Prostate gland (tissue), 2 donors: ENCODE measurements around the gene INHBE. TPM values are rescaled to one million over a fixed set of nuclear protein-coding genes. Genes with fewer than 3 reads are reported as not detected.
"Not testable (repeated sequence)": the region's sequence is repeated elsewhere in the genome, so short reads cannot be mapped to it uniquely, and the experiment has no call there.

Source experiments
- DNase-seq: peaks from one replicate; pipeline ENCODE4 v3.0.0-alpha.2; 2019; ENCODE audit warnings: low spot score
- H3K27ac ChIP-seq, 2 donors: fragments of 200-600 bp; sonication (generic); 2 replicates each; pipeline ENCODE4 v1.5.1; 2017 to 2019
- H3K27me3 ChIP-seq: fragments of 200-600 bp; sonication (generic); replicated peaks from 2 replicates; pipeline ENCODE4 v1.5.1; 2019; ENCODE audit not compliant: insufficient read depth
- H3K36me3 ChIP-seq, 2 donors: fragments of 200-600 bp; sonication (generic); 1 replicate in 1 of 2; 2 replicates in 1 of 2; pipeline versions ENCODE4 v1.5.1 to v1.8.1; 2017 to 2019
- H3K4me1 ChIP-seq: fragments of 200-600 bp; sonication (generic); replicated peaks from 2 replicates; pipeline ENCODE4 v1.5.1; 2019
- H3K4me3 ChIP-seq, 2 donors: fragments of 200-600 bp; sonication (generic); 2 replicates each; pipeline ENCODE4 v1.5.1; 2017 to 2019
- H3K9me3 ChIP-seq: fragments of 200-600 bp; sonication (generic); 2 replicates; pipeline ENCODE4 v1.5.1; 2017
- POLR2A ChIP-seq: fragments of 450-650 bp; IDR thresholded peaks from one replicate; pipeline ENCODE4 v1.6.1; 2016; ENCODE audit warnings: antibody characterized with exemption, mild to moderate bottlenecking
- POLR2AphosphoS5 ChIP-seq: sonication (generic); formaldehyde crosslinking; IDR thresholded peaks from one replicate; pipeline ENCODE4 v1.6.1; 2017; ENCODE audit warnings: antibody characterized with exemption
- WGBS: methylation state at CpG from one replicate; pipeline ENCODE4 v1.1.5; 2018; 5-methylcytosine and 5-hydroxymethylcytosine counted together
- intact Hi-C: fragments of 100-400 bp; cut with DNase I; formaldehyde crosslinking; loops from one replicate; pipeline ENCODE4 v1.14.2; 2022
- total RNA-seq, 2 donors: library from RNA; depleted of rRNA; stranded (reverse); fragments of >200 nt; gene quantifications; one replicate each; pipeline ENCODE4 v1.1.0, GENCODE V29; 2016
- TF ChIP-seq, protein P1 (sequence below), 4 experiments: fragments of 200-600 bp in 2 of 4; fragments of 450-650 bp in 2 of 4; sonication (generic) in 2 of 4; IDR thresholded peaks; 1 replicate in 3 of 4; 2 replicates in 1 of 4; pipeline ENCODE4 v1.5.1; 2016 to 2019; ENCODE audit warnings: antibody characterized with exemption in 4 of 4, mild to moderate bottlenecking in 2 of 4, moderate library complexity in 2 of 4

The INHBE gene
- total RNA-seq, 2 donors from 2014 or later: not detected

- intact Hi-C loops: no loop called here
- TF ChIP-seq POLR2AphosphoS5 (no peak), POLR2A (no peak)
- TF ChIP-seq, protein P1, sequence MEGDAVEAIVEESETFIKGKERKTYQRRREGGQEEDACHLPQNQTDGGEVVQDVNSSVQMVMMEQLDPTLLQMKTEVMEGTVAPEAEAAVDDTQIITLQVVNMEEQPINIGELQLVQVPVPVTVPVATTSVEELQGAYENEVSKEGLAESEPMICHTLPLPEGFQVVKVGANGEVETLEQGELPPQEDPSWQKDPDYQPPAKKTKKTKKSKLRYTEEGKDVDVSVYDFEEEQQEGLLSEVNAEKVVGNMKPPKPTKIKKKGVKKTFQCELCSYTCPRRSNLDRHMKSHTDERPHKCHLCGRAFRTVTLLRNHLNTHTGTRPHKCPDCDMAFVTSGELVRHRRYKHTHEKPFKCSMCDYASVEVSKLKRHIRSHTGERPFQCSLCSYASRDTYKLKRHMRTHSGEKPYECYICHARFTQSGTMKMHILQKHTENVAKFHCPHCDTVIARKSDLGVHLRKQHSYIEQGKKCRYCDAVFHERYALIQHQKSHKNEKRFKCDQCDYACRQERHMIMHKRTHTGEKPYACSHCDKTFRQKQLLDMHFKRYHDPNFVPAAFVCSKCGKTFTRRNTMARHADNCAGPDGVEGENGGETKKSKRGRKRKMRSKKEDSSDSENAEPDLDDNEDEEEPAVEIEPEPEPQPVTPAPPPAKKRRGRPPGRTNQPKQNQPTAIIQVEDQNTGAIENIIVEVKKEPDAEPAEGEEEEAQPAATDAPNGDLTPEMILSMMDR (IDR thresholded peaks at IDR 0.05): no peak
- DNase-seq: no peak
- Histone ChIP-seq H3K4me3 (no peak overlapping the region), H3K27me3 (no peaks in the 10 kb centered on the region), H3K36me3 (no peaks in the 10 kb centered on the region), H3K9me3 (no peaks in the 10 kb centered on the region), H3K27ac (no peak overlapping the region), H3K4me1 (no peaks in the 10 kb centered on the region)
- 89% methylated on average over 1 of the region's 1 CpG for WGBS
Observed at GRCh38 chr12:57441846-57442427, 13.2 kb upstream of the INHBE start.

DNA sequence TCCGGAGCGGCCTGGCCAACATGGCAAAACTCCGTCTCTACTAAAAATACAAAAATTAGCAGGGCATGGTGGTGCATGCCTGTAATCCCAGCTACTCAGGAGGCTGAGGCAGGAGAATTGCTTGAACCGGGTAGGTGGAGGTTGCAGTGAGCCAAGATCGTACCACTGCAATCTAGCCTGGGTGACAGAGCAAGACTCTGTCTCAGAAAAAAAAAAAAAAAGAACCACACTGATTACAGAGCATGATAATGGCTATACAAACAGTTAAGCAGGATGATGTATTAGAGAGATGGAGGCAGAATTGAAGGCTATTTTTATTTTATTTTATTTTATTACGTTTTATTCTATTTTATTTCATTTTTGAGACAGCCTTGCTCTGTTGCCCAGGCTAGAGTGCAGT lies 10.8 kb upstream of the INHBE start:
- H3K36me3 ChIP-seq, intact Hi-C loops, H3K4me1 ChIP-seq, H3K9me3 ChIP-seq, DNase-seq, H3K27me3 ChIP-seq, H3K27ac ChIP-seq, H3K4me3 ChIP-seq: not testable (repeated sequence)
- WGBS: 74% methylated on average over 6 of the region's 6 CpGs

GRCh38 chr12:57444744-57445143 lies 10.4 kb upstream of the INHBE start:
- no peaks in the 10 kb centered on the region for H3K36me3 ChIP-seq
- no peaks in the 10 kb centered on the region for H3K9me3 ChIP-seq
- WGBS: 74% methylated on average over 5 of the region's 5 CpGs
- no peak for TF ChIP-seq POLR2AphosphoS5
- TF ChIP-seq POLR2A: no peak
- TF ChIP-seq, protein P1 (IDR thresholded peaks at IDR 0.05): no peak
- no peaks in the 10 kb centered on the region for H3K4me1 ChIP-seq
- H3K4me3 ChIP-seq: no peak overlapping the region
- DNase-seq: no peak
- intact Hi-C loops: no loop called here
- H3K27ac ChIP-seq: no peak overlapping the region
- no peaks in the 10 kb centered on the region for H3K27me3 ChIP-seq

DNA sequence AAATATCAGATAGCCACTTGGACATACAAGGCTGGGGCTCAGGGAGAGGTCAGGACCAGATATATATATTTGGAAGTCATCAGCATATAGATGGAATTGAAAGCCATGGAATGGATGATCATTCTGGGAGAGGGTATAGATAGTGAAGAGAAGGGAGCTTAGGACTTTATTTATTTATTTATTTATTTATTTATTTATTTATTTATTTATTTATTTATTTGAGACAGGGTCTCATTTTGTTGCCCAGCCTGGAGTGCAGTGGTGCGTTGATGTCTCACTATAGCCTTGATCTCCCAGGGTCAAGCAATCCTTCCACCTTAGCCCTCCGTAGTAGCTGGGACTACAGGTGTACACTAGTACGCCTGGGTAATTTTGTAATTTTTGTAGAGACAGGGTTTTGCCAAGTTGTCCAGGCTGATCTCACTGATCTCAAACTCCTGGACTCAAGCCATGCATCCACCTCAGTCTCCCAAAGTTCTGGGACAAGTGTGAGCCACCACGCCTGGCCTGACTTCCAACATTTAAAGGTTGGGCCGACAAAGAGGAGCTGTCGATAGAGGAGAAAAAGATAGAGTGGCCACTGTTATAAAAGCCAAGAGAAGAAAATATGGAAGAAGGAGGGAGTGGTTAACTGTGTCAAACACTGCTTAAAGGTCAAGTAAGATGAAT lies 8.7 kb upstream of the INHBE start:
- no peak overlapping the region for H3K27ac ChIP-seq
- H3K27me3 ChIP-seq: no peaks in the 10 kb centered on the region
- TF ChIP-seq POLR2AphosphoS5: no peak
- TF ChIP-seq, protein P1 (IDR thresholded peaks at IDR 0.05): no peak
- TF ChIP-seq POLR2A: no peak
- H3K36me3 ChIP-seq: no peaks in the 10 kb centered on the region
- no peaks in the 10 kb centered on the region for H3K9me3 ChIP-seq
- WGBS: 96% methylated on average over 6 of the region's 6 CpGs
- H3K4me1 ChIP-seq: no peaks in the 10 kb centered on the region
- no peak overlapping the region for H3K4me3 ChIP-seq
- no peak for DNase-seq
- intact Hi-C loops: no loop called here

DNA sequence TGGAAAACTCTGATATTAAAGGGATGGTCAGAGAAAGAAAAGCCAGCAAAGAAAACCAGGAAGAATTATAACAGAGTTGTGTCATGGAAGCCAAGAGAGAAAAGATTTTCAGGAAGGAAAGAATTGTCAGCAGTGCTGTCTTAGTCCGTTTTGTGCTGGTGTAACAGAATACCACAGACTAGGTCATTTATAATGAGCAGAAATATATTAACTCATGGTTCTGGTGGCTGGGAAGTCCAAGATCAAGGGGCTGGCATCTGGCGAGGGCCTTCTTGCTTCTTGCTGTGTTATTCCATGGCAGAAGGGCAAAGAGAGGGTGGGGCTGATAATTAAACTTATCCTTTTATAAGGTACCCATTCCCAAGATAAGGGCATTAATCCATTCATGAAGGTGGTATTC lies 6.4 kb upstream of the INHBE start:
- DNase-seq: no peak
- no peaks in the 10 kb centered on the region for H3K36me3 ChIP-seq
- H3K4me1 ChIP-seq: no peaks in the 10 kb centered on the region
- no peak overlapping the region for H3K27ac ChIP-seq
- intact Hi-C loops: no loop called here
- H3K27me3 ChIP-seq: no peaks in the 10 kb centered on the region
- H3K4me3 ChIP-seq: no peak overlapping the region
- WGBS: 88% methylated on average over 2 of the region's 2 CpGs
- TF ChIP-seq, protein P1 (IDR thresholded peaks at IDR 0.05): no peak
- TF ChIP-seq POLR2A: no peak
- no peak for TF ChIP-seq POLR2AphosphoS5
- no peaks in the 10 kb centered on the region for H3K9me3 ChIP-seq
